ENCODE measurements around the gene TMCC3. TPM values are rescaled to one million over a fixed set of nuclear protein-coding genes. Genes with fewer than 3 reads are reported as not detected.
"Not testable (repeated sequence)": the region's sequence is repeated elsewhere in the genome, so short reads cannot be mapped to it uniquely, and the experiment has no call there.

The TMCC3 gene
- total RNA-seq, 1 donor from 2014 or later, result 11.5 TPM

- H3K4me3 Mint-ChIP-seq, result no peak overlapping the region
- H3K27ac Mint-ChIP-seq, result no peak overlapping the region
- peaks cover 9% of the 10 kb centered on the region for H3K4me1 Mint-ChIP-seq
- H3K9me3 Mint-ChIP-seq, result peaks cover 23% of the 10 kb centered on the region
- DNase-seq (ENCODE audit: low spot score in 2 of 2, unreplicated experiment in 2 of 2), result no peak
- TF ChIP-seq, protein P1, sequence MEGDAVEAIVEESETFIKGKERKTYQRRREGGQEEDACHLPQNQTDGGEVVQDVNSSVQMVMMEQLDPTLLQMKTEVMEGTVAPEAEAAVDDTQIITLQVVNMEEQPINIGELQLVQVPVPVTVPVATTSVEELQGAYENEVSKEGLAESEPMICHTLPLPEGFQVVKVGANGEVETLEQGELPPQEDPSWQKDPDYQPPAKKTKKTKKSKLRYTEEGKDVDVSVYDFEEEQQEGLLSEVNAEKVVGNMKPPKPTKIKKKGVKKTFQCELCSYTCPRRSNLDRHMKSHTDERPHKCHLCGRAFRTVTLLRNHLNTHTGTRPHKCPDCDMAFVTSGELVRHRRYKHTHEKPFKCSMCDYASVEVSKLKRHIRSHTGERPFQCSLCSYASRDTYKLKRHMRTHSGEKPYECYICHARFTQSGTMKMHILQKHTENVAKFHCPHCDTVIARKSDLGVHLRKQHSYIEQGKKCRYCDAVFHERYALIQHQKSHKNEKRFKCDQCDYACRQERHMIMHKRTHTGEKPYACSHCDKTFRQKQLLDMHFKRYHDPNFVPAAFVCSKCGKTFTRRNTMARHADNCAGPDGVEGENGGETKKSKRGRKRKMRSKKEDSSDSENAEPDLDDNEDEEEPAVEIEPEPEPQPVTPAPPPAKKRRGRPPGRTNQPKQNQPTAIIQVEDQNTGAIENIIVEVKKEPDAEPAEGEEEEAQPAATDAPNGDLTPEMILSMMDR (IDR thresholded peaks at IDR 0.05; ENCODE audit: unreplicated experiment), result peak; percentile 30
- H3K36me3 Mint-ChIP-seq, result peaks cover 16% of the 10 kb centered on the region
- H3K27me3 Mint-ChIP-seq (ENCODE audit: low read depth), result no peaks in the 10 kb centered on the region
These were observed 46.7 kb downstream of the TMCC3 start for GRCh38 chr12:94603434-94604365.

- H3K36me3 Mint-ChIP-seq, result peaks cover 11% of the 10 kb centered on the region
- H3K4me3 Mint-ChIP-seq, result no peak overlapping the region
- no peak for DNase-seq (ENCODE audit: low spot score in 2 of 2, unreplicated experiment in 2 of 2)
- peaks cover 9% of the 10 kb centered on the region for H3K4me1 Mint-ChIP-seq
- no peak overlapping the region for H3K27ac Mint-ChIP-seq
- H3K9me3 Mint-ChIP-seq, result peaks cover 12% of the 10 kb centered on the region
- H3K27me3 Mint-ChIP-seq (ENCODE audit: low read depth), result no peaks in the 10 kb centered on the region
- TF ChIP-seq, protein P1 (IDR thresholded peaks at IDR 0.05; ENCODE audit: unreplicated experiment), result no peak
These were observed 48.3 kb downstream of the TMCC3 start for GRCh38 chr12:94602024-94602423.

- H3K4me1 Mint-ChIP-seq, result peaks cover 11% of the 10 kb centered on the region
- not testable (repeated sequence) for H3K36me3 Mint-ChIP-seq; DNase-seq (ENCODE audit: low spot score in 2 of 2, unreplicated experiment in 2 of 2); H3K27me3 Mint-ChIP-seq (ENCODE audit: low read depth); H3K9me3 Mint-ChIP-seq; H3K27ac Mint-ChIP-seq; H3K4me3 Mint-ChIP-seq
These were observed 49.0 kb downstream of the TMCC3 start for GRCh38 chr12:94601307-94601706.

- TF ChIP-seq, protein P1 (IDR thresholded peaks at IDR 0.05; ENCODE audit: unreplicated experiment), result no peak
- Mint-ChIP-seq H3K4me3 (no peak overlapping the region), H3K27ac (no peak overlapping the region), H3K9me3 (no peaks in the 10 kb centered on the region), H3K36me3 (no peaks in the 10 kb centered on the region), H3K4me1 (peaks cover 16% of the 10 kb centered on the region), H3K27me3 (ENCODE audit: low read depth) (no peaks in the 10 kb centered on the region)
- DNase-seq (ENCODE audit: low spot score in 2 of 2, unreplicated experiment in 2 of 2), result no peak
These were observed 51.2 kb downstream of the TMCC3 start for GRCh38 chr12:94599189-94599588.

GRCh38 chr12:94597268-94597667 is 53.1 kb downstream of the TMCC3 start:
- Mint-ChIP-seq H3K27me3 (ENCODE audit: low read depth) (no peaks in the 10 kb centered on the region), H3K27ac (no peak overlapping the region), H3K4me1 (peaks cover 21% of the 10 kb centered on the region), H3K4me3 (no peak overlapping the region), H3K36me3 (no peaks in the 10 kb centered on the region), H3K9me3 (no peaks in the 10 kb centered on the region)
- DNase-seq (ENCODE audit: low spot score in 2 of 2, unreplicated experiment in 2 of 2), result no peak
- TF ChIP-seq, protein P1 (IDR thresholded peaks at IDR 0.05; ENCODE audit: unreplicated experiment), result no peak

DNA sequence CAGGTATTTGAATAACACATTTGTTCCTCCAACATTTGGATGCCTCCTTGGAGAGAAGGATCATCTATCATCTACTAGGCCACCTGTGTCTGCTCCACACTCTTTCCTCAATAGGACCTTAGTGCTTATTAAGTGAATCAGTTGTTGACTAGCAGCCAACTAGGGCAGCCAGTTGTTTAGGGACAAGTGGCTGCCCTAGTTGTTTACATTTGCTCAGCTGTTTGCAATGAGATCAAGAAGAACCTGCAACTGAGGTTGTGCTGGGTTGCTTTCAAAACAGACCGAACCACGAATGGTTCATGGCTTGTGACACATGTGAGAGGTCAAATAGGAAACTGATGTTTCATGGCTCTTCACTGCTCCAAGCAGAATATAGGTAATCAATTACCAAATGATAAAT is 53.8 kb downstream of the TMCC3 start:
- Mint-ChIP-seq H3K27ac (no peak overlapping the region), H3K36me3 (no peaks in the 10 kb centered on the region), H3K4me3 (no peak overlapping the region), H3K9me3 (no peaks in the 10 kb centered on the region), H3K27me3 (ENCODE audit: low read depth) (no peaks in the 10 kb centered on the region), H3K4me1 (peaks cover 24% of the 10 kb centered on the region)
- TF ChIP-seq, protein P1 (IDR thresholded peaks at IDR 0.05; ENCODE audit: unreplicated experiment), result no peak
- no peak for DNase-seq (ENCODE audit: low spot score in 2 of 2, unreplicated experiment in 2 of 2)

Measured in mesothelial cell of epicardium (in vitro differentiated cells).